ENCODE data around the gene RTN4.
"Not testable (repeated sequence)": the region's sequence is repeated elsewhere in the genome, so short reads cannot be mapped to it uniquely, and the experiment has no call there.

Gene RTN4

GRCh38 chr2:55087501-55087900 is 37.2 kb upstream of the RTN4 start:
- TF ChIP-seq CTCF (IDR thresholded peaks at IDR 0.05; ENCODE audit: control insufficient read depth, insufficient read depth, low read depth, low read length, missing control alignments), result no peak
- H3K4me3 ChIP-seq (ENCODE audit: control insufficient read depth, low read depth, low read length), result no peak overlapping the region
- no peak for DNase-seq (ENCODE audit: low read depth)

- TF ChIP-seq CTCF (IDR thresholded peaks at IDR 0.05; ENCODE audit: control insufficient read depth, insufficient read depth, low read depth, low read length, missing control alignments), result no peak
- H3K4me3 ChIP-seq (ENCODE audit: control insufficient read depth, low read depth, low read length), result no peak overlapping the region
- DNase-seq (ENCODE audit: low read depth), result no peak
Measured at GRCh38 chr2:55085113-55086040, 35.1 kb upstream of the RTN4 start.

- H3K4me3 ChIP-seq (ENCODE audit: control insufficient read depth, low read depth, low read length), result no peak overlapping the region
- TF ChIP-seq CTCF (IDR thresholded peaks at IDR 0.05; ENCODE audit: control insufficient read depth, insufficient read depth, low read depth, low read length, missing control alignments), result no peak
- no peak for DNase-seq (ENCODE audit: low read depth)
Measured at GRCh38 chr2:55084641-55085040, 34.4 kb upstream of the RTN4 start.

- DNase-seq (ENCODE audit: low read depth), result no peak
- no peak for TF ChIP-seq CTCF (IDR thresholded peaks at IDR 0.05; ENCODE audit: control insufficient read depth, insufficient read depth, low read depth, low read length, missing control alignments)
Measured at GRCh38 chr2:55080204-55080738, 30.0 kb upstream of the RTN4 start.

GRCh38 chr2:55078956-55079355 is 28.7 kb upstream of the RTN4 start:
- no peak for DNase-seq (ENCODE audit: low read depth)
- no peak overlapping the region for H3K4me3 ChIP-seq (ENCODE audit: control insufficient read depth, low read depth, low read length)
- TF ChIP-seq CTCF (IDR thresholded peaks at IDR 0.05; ENCODE audit: control insufficient read depth, insufficient read depth, low read depth, low read length, missing control alignments), result no peak

More at GRCh38 chr2:55080204-55080738, 30.0 kb upstream of the RTN4 start:
- no peak overlapping the region for H3K4me3 ChIP-seq (ENCODE audit: control insufficient read depth, low read depth, low read length)

GRCh38 chr2:55076721-55077120 is 26.5 kb upstream of the RTN4 start:
- TF ChIP-seq CTCF (IDR thresholded peaks at IDR 0.05; ENCODE audit: control insufficient read depth, insufficient read depth, low read depth, low read length, missing control alignments), result no peak
- no peak for DNase-seq (ENCODE audit: low read depth)
- no peak overlapping the region for H3K4me3 ChIP-seq (ENCODE audit: control insufficient read depth, low read depth, low read length)

GRCh38 chr2:55076019-55076418 is 25.8 kb upstream of the RTN4 start:
- DNase-seq (ENCODE audit: low read depth); H3K4me3 ChIP-seq (ENCODE audit: control insufficient read depth, low read depth, low read length): not testable (repeated sequence)

All from AG09309 (cell line).